A673 (cell line): ENCODE measurements around the gene KCNH3.

ENCODE experiments used
- EZH2 ChIP-seq: fragments of 200-600 bp; sonication (generic); IDR thresholded peaks from 2 replicates; pipeline ENCODE4 v1.6.1; 2017; ENCODE audit warnings: borderline replicate concordance, low read depth, mild to moderate bottlenecking, mixed read lengths, antibody characterized with exemption, low read length; ENCODE audit not compliant: poor library complexity, severe bottlenecking
- TF ChIP-seq, protein P1 (sequence below): fragments of 300-800, 200-600 bp; sonication (generic); conservative IDR thresholded peaks from 2 replicates; pipeline ENCODE4 v1.5.1; 2017; ENCODE audit warnings: low read depth, mild to moderate bottlenecking, antibody characterized with exemption, low read length, moderate library complexity, mixed read lengths

DNA sequence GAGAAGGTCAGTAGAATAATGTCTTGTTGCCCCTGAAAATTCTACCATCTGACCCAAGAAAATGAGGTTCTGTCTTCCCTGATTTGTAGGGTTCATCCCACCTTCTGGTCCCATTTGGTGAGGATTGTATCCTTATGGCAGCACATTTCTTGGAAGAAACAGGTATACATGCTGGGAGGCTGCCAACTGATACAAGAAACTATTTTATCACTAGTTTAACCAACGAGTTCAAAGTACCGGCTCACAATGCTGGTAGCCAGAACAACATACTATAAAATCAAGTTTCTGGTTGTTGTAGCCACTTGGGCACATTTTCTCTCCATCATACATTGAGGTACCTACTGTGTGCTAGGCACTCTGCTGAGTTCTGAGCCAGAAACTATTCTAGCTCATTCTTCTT, 7.1 kb upstream of the KCNH3 start:
- TF ChIP-seq, protein P1, sequence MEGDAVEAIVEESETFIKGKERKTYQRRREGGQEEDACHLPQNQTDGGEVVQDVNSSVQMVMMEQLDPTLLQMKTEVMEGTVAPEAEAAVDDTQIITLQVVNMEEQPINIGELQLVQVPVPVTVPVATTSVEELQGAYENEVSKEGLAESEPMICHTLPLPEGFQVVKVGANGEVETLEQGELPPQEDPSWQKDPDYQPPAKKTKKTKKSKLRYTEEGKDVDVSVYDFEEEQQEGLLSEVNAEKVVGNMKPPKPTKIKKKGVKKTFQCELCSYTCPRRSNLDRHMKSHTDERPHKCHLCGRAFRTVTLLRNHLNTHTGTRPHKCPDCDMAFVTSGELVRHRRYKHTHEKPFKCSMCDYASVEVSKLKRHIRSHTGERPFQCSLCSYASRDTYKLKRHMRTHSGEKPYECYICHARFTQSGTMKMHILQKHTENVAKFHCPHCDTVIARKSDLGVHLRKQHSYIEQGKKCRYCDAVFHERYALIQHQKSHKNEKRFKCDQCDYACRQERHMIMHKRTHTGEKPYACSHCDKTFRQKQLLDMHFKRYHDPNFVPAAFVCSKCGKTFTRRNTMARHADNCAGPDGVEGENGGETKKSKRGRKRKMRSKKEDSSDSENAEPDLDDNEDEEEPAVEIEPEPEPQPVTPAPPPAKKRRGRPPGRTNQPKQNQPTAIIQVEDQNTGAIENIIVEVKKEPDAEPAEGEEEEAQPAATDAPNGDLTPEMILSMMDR = no peak
- no peak for TF ChIP-seq EZH2
